HG03558 (cell line): Measurements from ENCODE around the gene USP40.

Experiments used
- ATAC-seq: cut with Tn5 transposase; IDR thresholded peaks from one replicate; pipeline ENCODE4 v1.9.1; 2021; ENCODE audit warnings: moderate number of reproducible peaks; ENCODE audit not compliant: unreplicated experiment; ENCODE audit errors: extremely low read depth

Gene USP40

GRCh38 chr2:233501198-233502076, 65.1 kb downstream of the USP40 start:
- ATAC-seq, result no peak

DNA sequence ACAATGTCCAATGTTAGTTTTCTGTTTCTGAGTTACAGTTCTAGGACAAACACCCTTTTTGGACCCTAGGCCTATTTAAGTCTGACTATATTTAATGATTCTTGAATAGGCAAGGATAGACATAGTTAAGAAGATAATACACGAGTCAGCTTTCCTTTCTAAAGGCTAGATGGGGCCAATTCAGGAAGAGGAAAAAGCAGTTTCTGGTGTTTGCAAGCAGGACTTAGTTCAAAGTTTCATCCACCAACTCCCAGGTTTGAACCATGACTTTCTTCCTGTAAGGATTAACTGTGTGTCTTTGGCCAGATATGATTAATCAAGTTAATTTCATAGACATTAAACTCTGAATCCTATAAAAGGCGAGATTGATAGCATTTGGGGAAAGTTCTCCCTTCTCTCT, 66.7 kb downstream of the USP40 start:
- no peak for ATAC-seq

- no peak for ATAC-seq
These were observed 68.5 kb downstream of the USP40 start for GRCh38 chr2:233498126-233498525.

GRCh38 chr2:233497692-233498091, 68.9 kb downstream of the USP40 start:
- no peak for ATAC-seq

- no peak for ATAC-seq
These were observed 70.8 kb downstream of the USP40 start for GRCh38 chr2:233495503-233496496.

GRCh38 chr2:233492751-233493150, 73.8 kb downstream of the USP40 start:
- no peak for ATAC-seq

DNA sequence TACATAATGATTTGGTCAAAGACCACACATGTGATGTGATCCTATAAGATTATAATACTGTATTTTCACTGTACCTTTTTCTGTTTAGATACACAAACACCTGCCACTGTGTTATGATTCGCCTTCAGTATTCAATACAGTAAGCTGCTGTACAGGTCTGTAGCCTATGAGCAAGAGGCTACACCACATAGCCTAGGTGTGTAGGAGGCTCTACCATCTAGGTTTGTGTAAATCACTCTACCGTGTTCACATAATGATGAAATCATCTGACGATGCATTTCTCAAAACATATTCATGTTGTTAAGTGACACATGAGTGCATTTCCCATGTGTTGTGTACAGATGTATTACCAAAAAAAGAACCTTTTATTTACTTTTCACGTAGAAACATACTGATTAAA, 74.5 kb downstream of the USP40 start:
- no peak for ATAC-seq

DNA sequence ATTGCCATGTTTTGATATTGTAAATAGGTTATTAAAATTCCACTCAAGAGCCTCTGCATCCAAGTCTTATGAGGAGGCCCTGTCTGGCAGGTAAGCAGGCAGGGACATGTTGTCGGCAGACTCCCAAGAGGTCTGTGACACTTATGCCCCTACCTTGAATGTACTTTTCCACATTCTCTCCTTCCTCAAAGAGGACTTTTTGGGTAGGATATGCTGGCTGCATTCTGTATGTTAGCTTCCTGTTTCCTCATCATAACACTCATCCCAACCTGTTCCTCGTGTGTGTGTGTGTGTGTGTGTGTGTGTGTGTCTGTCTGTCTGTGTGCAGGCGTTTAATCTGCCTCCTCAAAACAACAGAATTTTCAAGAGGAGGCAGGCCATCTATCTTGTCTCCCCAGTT, 75.3 kb downstream of the USP40 start:
- no peak for ATAC-seq

- no peak for ATAC-seq
These were observed 75.8 kb downstream of the USP40 start for GRCh38 chr2:233490831-233491230.

DNA sequence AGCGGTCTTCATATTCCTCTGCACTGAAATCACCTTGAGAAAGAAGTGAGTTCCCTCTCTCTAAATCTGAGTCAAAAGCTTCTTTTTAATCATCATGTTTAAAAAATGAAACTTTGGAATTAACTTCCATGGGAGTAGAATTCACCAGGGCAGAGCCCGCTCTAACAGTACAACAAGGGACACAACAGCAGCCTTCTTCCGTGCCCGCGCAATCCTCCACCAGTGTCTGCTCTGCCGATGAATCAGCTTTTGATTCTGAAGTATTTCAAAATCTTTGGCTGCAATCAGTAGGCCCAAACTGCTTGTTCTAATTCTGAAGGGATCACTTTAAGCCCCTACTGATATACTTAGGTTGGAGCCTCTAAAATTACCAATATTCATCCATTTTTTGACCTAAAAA, 76.9 kb downstream of the USP40 start:
- ATAC-seq, result no peak

GRCh38 chr2:233489143-233489542, 77.4 kb downstream of the USP40 start:
- ATAC-seq, result no peak

- ATAC-seq, result no peak
These were observed 78.7 kb downstream of the USP40 start for GRCh38 chr2:233487748-233488345.

GRCh38 chr2:233486778-233487552, 79.6 kb downstream of the USP40 start:
- ATAC-seq, result no peak

DNA sequence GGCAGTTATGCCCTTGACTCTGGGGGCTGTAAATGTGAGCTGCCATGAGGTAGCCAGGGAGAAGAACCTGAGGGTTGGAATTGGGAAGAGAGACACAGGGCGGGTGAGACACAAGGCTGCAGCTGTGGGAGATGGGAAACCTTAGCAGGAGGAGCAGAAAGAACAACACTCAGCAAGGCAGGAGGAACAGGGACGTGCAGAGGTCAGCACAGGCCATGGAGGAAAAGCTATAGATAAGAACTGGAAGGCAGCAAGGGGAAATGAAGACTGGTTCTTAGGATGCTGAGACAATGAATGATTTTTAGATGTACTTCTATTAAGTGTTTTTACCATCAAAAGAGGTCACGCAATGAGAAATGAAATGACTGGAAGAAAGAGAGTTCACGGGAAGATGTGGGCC, 80.2 kb downstream of the USP40 start:
- ATAC-seq, result no peak

- ATAC-seq, result no peak
These were observed 80.9 kb downstream of the USP40 start for GRCh38 chr2:233485726-233486125.

- no peak for ATAC-seq
These were observed 84.0 kb downstream of the USP40 start for GRCh38 chr2:233482616-233483015.

- no peak for ATAC-seq
These were observed 85.0 kb downstream of the USP40 start for GRCh38 chr2:233481368-233482142.

DNA sequence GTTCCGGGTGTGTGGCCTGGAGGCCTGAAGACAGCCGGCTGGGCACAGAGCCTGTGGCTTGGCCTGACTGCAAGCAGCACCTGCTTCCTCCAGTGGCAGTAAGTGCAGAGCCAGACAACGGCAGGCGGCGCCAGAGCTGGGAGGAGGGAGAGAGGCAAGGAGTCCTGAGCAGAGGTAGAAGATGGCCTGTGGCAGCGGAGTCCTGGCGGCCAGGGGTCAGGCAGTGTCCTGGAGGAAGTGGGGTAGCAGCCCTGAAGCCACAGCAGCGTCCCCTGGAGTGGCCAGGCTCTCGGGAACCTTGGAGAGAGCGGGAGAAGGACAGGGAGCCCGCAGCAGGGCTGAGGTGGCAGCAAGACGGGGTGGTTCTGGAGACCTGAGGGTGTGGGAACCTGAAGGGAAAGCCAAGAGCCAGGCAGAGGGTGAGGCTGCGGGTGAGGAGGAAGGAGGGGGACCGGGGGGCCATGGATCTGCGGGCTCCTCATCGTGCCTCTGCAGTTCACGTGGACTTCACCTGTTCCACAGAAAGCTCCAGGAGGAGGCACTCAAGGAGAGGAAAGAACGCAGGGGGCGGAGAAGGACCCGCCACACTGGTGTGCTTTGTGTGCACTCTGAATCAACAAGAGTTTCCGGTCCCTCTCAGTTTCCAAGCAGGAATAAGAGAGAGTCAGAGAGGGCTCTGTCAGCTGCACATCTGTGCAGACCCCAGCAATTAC, 85.9 kb downstream of the USP40 start:
- no peak for ATAC-seq
